Right lobe of liver (tissue), 4 donors: Measurements from ENCODE around the gene DSG2.

Source experiments
- POLR2A ChIP-seq: fragments of 450-650 bp; IDR thresholded peaks from one replicate; pipeline ENCODE4 v1.6.1; 2017; ENCODE audit warnings: antibody characterized with exemption, mild to moderate bottlenecking
- TF ChIP-seq, protein P1 (sequence below), 4 donors: fragments of 200-600 bp in 3 of 4; fragments of 450-650 bp in 1 of 4; IDR thresholded peaks; one replicate each; pipeline versions ENCODE4 v1.5.1 to v1.8.0; 2016 to 2022; ENCODE audit warnings: antibody characterized with exemption in 4 of 4, mild to moderate bottlenecking in 2 of 4
- donor health status: DM: no; HTN: no; CAD: no.
- donor health status: DM: no; HTN: no; CAD: no.
- donor health status: DM: no; HTN: yes; CAD: no.

DNA sequence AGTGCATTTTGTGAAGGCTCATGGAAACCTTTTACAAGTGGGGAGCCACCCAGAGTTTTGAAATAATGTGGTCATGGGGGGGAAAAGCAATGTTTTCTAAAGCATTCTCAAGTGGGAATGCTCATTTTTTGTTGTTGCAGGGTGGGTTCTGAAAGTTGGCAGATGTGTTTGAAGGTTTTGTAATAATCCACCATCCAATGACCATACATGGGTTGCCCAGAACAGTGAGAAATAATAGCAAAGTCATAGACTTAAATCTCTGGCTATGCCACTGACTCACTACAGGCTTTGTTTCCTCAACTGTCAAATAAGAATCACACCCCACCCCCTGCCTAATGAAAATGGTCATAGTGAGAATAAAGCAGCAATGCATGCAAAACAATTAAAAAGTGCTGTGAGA lies 47.6 kb upstream of the DSG2 start:
- TF ChIP-seq, protein P1, sequence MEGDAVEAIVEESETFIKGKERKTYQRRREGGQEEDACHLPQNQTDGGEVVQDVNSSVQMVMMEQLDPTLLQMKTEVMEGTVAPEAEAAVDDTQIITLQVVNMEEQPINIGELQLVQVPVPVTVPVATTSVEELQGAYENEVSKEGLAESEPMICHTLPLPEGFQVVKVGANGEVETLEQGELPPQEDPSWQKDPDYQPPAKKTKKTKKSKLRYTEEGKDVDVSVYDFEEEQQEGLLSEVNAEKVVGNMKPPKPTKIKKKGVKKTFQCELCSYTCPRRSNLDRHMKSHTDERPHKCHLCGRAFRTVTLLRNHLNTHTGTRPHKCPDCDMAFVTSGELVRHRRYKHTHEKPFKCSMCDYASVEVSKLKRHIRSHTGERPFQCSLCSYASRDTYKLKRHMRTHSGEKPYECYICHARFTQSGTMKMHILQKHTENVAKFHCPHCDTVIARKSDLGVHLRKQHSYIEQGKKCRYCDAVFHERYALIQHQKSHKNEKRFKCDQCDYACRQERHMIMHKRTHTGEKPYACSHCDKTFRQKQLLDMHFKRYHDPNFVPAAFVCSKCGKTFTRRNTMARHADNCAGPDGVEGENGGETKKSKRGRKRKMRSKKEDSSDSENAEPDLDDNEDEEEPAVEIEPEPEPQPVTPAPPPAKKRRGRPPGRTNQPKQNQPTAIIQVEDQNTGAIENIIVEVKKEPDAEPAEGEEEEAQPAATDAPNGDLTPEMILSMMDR (IDR thresholded peaks at IDR 0.05), result no peak
- no peak for TF ChIP-seq POLR2A
